Nephron (organoid): ENCODE results near the gene CDKN1A.

Source experiments
- H3K27ac Mint-ChIP-seq, 3 experiments: 2 replicates each; pipeline ENCODE4 v1.8.0; 2020; ENCODE audit warnings: mixed read lengths in 3 of 3, mild to moderate bottlenecking in 2 of 3, moderate library complexity in 1 of 3
- H3K27me3 Mint-ChIP-seq: 2 replicates; pipeline ENCODE4 v1.8.0; 2021; ENCODE audit warnings: low read depth, mild to moderate bottlenecking, moderate library complexity, mixed read lengths
- H3K36me3 Mint-ChIP-seq: 2 replicates; pipeline ENCODE4 v1.8.0; 2020; ENCODE audit warnings: low read depth, mixed read lengths
- H3K4me1 Mint-ChIP-seq: 2 replicates; pipeline ENCODE4 v1.8.0; 2020; ENCODE audit warnings: mixed read lengths
- H3K4me3 Mint-ChIP-seq, 3 experiments: 2 replicates each; pipeline ENCODE4 v1.8.0; 2020; ENCODE audit warnings: mild to moderate bottlenecking in 3 of 3, mixed read lengths in 3 of 3, moderate library complexity in 2 of 3
- H3K9me3 Mint-ChIP-seq: 2 replicates; pipeline ENCODE4 v1.8.0; 2020; ENCODE audit warnings: mixed read lengths
- TF ChIP-seq, protein P1 (sequence below), 3 experiments: fragments of 200-600 bp; sonication (generic); IDR thresholded peaks; one replicate each; pipeline ENCODE4 v1.5.0; 2021; ENCODE audit warnings: antibody characterized with exemption in 3 of 3; ENCODE audit not compliant: unreplicated experiment in 3 of 3

Gene CDKN1A

DNA sequence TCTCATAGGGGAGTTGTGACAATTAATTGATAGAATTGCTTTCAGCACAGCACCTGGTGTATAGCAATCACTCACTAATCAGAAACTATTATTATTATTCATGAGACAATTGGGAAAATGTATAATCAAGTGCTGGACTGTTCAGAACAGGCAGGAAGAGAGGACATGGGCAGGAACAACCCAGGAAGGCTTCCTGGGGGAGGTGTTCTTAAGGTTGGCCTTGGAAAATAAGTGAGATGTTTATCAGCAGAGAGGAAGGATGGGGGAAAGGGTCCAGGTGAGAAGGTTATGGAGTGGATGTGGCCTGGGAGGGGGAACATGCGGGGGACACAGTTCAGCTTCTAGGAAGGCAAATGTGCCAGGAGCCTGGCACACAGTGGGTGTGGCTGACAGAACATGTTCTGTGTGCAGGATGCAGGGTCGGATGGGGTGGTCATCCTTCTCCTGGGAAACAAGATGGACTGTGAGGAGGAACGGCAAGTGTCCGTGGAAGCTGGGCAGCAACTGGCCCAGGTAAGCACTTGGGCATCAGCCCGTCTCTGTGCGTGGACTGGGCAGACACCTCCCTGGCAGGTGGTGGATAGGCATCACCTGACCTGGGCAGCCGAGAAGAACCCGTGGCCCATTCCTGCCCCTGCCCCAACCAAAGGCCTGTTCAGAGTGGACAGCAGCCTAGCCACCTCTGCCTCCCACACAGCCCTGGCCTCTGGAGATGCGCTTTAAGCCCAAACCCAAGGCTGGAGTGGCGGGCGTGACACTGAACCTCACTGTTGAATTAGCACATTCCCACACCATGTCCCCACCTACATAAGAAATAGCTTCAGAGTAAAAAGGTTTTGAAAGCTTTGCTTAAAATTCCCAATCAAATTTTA lies 50.0 kb downstream of the CDKN1A start:
- Mint-ChIP-seq H3K4me3 (no peak overlapping the region), H3K36me3 (no peaks in the 10 kb centered on the region), H3K9me3 (no peaks in the 10 kb centered on the region), H3K27me3 (peaks cover 3% of the 10 kb centered on the region), H3K4me1 (peaks cover 16% of the 10 kb centered on the region), H3K27ac (no peak overlapping the region)
- TF ChIP-seq, protein P1, sequence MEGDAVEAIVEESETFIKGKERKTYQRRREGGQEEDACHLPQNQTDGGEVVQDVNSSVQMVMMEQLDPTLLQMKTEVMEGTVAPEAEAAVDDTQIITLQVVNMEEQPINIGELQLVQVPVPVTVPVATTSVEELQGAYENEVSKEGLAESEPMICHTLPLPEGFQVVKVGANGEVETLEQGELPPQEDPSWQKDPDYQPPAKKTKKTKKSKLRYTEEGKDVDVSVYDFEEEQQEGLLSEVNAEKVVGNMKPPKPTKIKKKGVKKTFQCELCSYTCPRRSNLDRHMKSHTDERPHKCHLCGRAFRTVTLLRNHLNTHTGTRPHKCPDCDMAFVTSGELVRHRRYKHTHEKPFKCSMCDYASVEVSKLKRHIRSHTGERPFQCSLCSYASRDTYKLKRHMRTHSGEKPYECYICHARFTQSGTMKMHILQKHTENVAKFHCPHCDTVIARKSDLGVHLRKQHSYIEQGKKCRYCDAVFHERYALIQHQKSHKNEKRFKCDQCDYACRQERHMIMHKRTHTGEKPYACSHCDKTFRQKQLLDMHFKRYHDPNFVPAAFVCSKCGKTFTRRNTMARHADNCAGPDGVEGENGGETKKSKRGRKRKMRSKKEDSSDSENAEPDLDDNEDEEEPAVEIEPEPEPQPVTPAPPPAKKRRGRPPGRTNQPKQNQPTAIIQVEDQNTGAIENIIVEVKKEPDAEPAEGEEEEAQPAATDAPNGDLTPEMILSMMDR (IDR thresholded peaks at IDR 0.05; ENCODE audit: unreplicated experiment in 3 of 3), result no peak

DNA sequence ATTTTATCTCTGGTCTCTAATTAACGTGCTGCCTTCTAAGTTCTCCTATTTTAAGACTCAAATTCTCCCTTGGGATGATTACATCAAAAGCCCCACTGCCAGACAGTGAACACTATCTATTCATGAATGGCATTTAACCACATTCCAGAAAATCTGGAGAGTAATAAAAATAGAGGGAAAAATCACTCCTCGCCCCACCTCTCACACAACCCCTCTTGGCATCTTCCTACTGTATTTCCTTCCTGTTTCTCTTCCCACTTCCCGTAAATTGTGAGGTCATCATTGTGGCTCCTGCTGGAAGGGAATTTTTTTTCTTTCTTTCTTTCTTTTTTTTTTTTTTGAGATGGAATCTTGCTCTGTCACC lies 50.6 kb downstream of the CDKN1A start:
- Mint-ChIP-seq H3K27ac (no peak overlapping the region), H3K27me3 (peaks cover 3% of the 10 kb centered on the region), H3K4me1 (peaks cover 16% of the 10 kb centered on the region), H3K36me3 (no peaks in the 10 kb centered on the region), H3K4me3 (no peak overlapping the region), H3K9me3 (no peaks in the 10 kb centered on the region)
- TF ChIP-seq, protein P1 (IDR thresholded peaks at IDR 0.05; ENCODE audit: unreplicated experiment in 3 of 3), result no peak

DNA sequence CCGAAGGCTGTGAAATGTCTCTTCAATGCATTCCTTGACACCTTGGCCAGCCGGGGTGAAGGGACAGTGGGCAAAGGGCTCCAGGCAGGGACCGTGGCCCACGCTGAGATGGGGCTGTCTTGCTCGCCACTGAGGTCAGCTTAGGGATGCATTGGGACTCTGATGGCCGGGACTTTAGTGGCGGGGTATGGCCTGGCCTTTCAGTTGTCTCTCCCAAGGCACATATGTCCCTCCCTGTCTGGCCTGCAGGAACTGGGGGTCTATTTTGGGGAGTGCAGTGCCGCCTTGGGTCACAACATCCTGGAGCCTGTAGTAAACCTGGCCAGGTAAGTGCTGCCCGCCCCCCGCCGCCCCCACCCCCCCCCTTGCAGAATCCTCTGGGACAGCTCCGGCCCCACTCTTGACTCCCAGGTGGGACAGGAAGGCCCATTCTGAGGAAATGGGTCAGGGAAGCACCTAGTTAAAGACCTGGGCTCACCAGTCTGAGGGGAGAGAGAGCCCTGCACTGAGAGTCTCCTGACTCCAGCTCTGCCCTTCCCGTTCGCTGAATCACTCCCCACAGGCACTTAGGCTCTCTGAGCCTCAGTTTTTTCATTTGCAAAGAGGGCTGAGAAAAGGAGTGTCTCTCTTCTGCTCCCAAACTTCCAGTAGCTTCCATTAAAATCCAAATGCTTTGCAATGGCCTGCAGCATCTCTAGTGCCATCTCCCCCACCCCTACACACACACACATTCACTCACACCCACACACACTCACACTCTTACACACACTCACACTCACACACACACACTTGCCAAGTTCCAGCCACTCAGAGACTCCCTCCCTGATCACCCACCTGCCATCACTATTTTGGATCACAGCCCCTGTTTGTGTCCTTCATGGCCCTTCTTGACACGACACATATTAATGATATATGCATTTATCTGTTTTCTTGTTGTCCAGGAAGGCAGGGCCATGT lies 52.2 kb downstream of the CDKN1A start:
- TF ChIP-seq, protein P1 (IDR thresholded peaks at IDR 0.05; ENCODE audit: unreplicated experiment in 3 of 3), result no peak
- Mint-ChIP-seq H3K4me1 (peaks cover 18% of the 10 kb centered on the region), H3K9me3 (no peaks in the 10 kb centered on the region), H3K27me3 (peaks cover 3% of the 10 kb centered on the region), H3K36me3 (no peaks in the 10 kb centered on the region), H3K4me3 (no peak overlapping the region), H3K27ac (no peak overlapping the region)

DNA sequence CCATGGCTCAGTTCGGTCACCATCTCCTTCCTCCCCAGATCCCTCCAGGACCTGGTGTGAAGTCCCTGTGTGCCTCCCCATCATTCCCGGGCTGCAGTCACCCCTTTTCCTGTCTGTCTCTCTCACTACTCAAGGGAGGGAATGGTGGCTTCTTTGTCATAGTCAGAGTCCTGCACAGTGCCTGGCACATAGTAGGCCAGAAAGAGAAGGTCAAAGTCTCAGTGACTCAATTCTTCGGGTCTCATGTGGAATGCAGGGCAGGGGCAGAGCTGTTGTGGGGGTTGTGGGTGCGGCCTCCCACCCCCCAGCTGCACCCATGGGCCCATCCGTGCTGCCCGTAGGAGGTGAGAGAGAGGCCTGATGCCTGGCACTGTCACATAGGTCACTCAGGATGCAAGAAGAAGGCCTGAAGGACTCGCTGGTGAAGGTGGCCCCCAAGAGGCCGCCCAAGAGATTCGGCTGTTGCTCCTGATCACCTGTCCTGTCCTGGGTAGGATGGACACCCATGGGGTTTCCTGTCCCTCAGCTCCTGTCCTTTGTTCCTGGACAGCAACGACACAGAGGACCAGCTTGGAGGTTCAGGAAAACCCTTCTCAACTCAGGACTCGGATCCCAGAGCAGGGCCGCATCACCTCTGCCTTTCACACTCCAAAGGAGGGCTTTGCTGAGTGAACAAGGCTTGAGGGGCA lies 53.3 kb downstream of the CDKN1A start:
- H3K36me3 Mint-ChIP-seq, result no peaks in the 10 kb centered on the region
- H3K4me1 Mint-ChIP-seq, result peaks cover 18% of the 10 kb centered on the region
- H3K9me3 Mint-ChIP-seq, result no peaks in the 10 kb centered on the region
- no peak overlapping the region for H3K4me3 Mint-ChIP-seq
- H3K27me3 Mint-ChIP-seq, result peaks cover 3% of the 10 kb centered on the region
- TF ChIP-seq, protein P1 (IDR thresholded peaks at IDR 0.05; ENCODE audit: unreplicated experiment in 3 of 3), result no peak
- H3K27ac Mint-ChIP-seq, result no peak overlapping the region

DNA sequence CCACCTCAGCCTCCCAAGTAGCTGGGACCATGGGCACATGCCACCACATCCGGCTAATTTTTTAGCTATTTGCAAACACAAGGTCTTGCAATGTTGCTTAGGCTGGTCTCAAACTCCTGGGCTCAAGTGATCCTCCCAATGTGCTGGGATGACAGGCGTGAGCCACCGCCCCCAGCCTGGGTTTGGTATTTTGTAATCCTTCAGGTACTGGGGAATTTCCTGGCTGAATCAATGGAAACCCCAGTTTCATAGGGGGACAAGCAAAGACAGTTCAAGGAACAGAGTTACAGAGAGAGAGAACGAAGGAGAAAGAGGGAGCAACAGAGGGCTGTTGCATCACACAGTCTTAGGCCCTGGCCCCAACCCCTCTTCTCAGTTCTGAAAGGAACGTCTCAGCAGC lies 54.8 kb downstream of the CDKN1A start:
- H3K27me3 Mint-ChIP-seq, result no peaks in the 10 kb centered on the region
- TF ChIP-seq, protein P1 (IDR thresholded peaks at IDR 0.05; ENCODE audit: unreplicated experiment in 3 of 3), result no peak
- no peak overlapping the region for H3K27ac Mint-ChIP-seq
- H3K4me1 Mint-ChIP-seq, result peaks cover 13% of the 10 kb centered on the region
- H3K4me3 Mint-ChIP-seq, result no peak overlapping the region
- no peaks in the 10 kb centered on the region for H3K9me3 Mint-ChIP-seq
- H3K36me3 Mint-ChIP-seq, result no peaks in the 10 kb centered on the region
